CD4-positive, CD25-positive, alpha-beta regulatory T cell (primary cell): ENCODE results near the gene ODAPH. TPM values are rescaled to one million over a fixed set of nuclear protein-coding genes. Genes with fewer than 3 reads are reported as not detected.
"Not testable (repeated sequence)": the region's sequence is repeated elsewhere in the genome, so short reads cannot be mapped to it uniquely, and the experiment has no call there.

Experiments
- ATAC-seq, 2 donors: fragments of 150-1000 bp; cut with Tn5 transposase; one replicate each; pipeline ENCODE4 v1.10.0; 2021; ENCODE audit warnings: low read depth in 2 of 2, moderate number of reproducible peaks in 2 of 2, moderate library complexity in 1 of 2
- DNase-seq, 3 donors: peaks; one replicate each; pipeline versions ENCODE4 v3.0.0 to v3.0.0-alpha.2; 2012 to 2022; ENCODE audit warnings: mixed read lengths in 1 of 3
- H3K27ac ChIP-seq: one replicate; pipeline ENCODE4 v1.7.0; 2013; ENCODE audit warnings: mild to moderate bottlenecking, low read length; ENCODE audit not compliant: insufficient read depth, poor library complexity, severe bottlenecking
- H3K27me3 ChIP-seq: one replicate; pipeline ENCODE4 v1.7.0; 2013; ENCODE audit warnings: low read length; ENCODE audit not compliant: control insufficient read depth, insufficient read depth
- H3K36me3 ChIP-seq: one replicate; pipeline ENCODE4 v1.7.0; 2013; ENCODE audit warnings: mild to moderate bottlenecking, low read length, moderate library complexity; ENCODE audit not compliant: control insufficient read depth, insufficient read depth
- H3K4me1 ChIP-seq: 2 replicates; pipeline ENCODE4 v1.7.0; 2013; ENCODE audit warnings: mild to moderate bottlenecking, low read length; ENCODE audit not compliant: insufficient read depth, control insufficient read depth, poor library complexity, severe bottlenecking
- H3K4me3 ChIP-seq: one replicate; pipeline ENCODE4 v1.7.0; 2013; ENCODE audit warnings: low read depth, mild to moderate bottlenecking, low read length, moderate library complexity
- H3K9me3 ChIP-seq, 2 experiments: 1 replicate in 1 of 2; 2 replicates in 1 of 2; pipeline ENCODE4 v1.7.0; 2013; ENCODE audit warnings: low read length in 2 of 2, mild to moderate bottlenecking in 1 of 2, moderate library complexity in 1 of 2; ENCODE audit not compliant: control insufficient read depth in 2 of 2
- H3K27ac Mint-ChIP-seq, 3 donors: one replicate each; pipeline ENCODE4 v1.8.0; 2020 to 2022; ENCODE audit warnings: mild to moderate bottlenecking in 3 of 3, mixed read lengths in 3 of 3, moderate library complexity in 2 of 3
- H3K27me3 Mint-ChIP-seq: one replicate; pipeline ENCODE4 v1.8.0; 2022; ENCODE audit warnings: mild to moderate bottlenecking, mixed read lengths
- H3K36me3 Mint-ChIP-seq: one replicate; pipeline ENCODE4 v1.8.0; 2020; ENCODE audit warnings: mixed read lengths
- H3K4me1 Mint-ChIP-seq, 4 donors: one replicate each; pipeline ENCODE4 v1.8.0; 2020 to 2022; ENCODE audit warnings: mixed read lengths in 4 of 4, mild to moderate bottlenecking in 1 of 4
- H3K4me3 Mint-ChIP-seq, 4 donors: one replicate each; pipeline ENCODE4 v1.8.0; 2020 to 2022; ENCODE audit warnings: mild to moderate bottlenecking in 4 of 4, mixed read lengths in 4 of 4, moderate library complexity in 3 of 4
- H3K9me3 Mint-ChIP-seq, 7 donors: one replicate each; pipeline ENCODE4 v1.8.0; 2020 to 2022; ENCODE audit warnings: mixed read lengths in 7 of 7, mild to moderate bottlenecking in 3 of 7, moderate library complexity in 2 of 7
- polyA plus RNA-seq, 4 donors: library from polyadenylated mRNA; unstranded; fragments of 300-500 nt; fragmentation: Illumina TruSeq; gene quantifications; one replicate each; pipeline ENCODE4 v1.2.3, GENCODE V29; 2021
- total RNA-seq: library from RNA; stranded (reverse); gene quantifications from one replicate; pipeline ENCODE4 v1.2.3, GENCODE V29; 2022

ODAPH gene, protein sequence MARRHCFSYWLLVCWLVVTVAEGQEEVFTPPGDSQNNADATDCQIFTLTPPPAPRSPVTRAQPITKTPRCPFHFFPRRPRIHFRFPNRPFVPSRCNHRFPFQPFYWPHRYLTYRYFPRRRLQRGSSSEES
- total RNA-seq (not detected), polyA plus RNA-seq (not detected)

DNA sequence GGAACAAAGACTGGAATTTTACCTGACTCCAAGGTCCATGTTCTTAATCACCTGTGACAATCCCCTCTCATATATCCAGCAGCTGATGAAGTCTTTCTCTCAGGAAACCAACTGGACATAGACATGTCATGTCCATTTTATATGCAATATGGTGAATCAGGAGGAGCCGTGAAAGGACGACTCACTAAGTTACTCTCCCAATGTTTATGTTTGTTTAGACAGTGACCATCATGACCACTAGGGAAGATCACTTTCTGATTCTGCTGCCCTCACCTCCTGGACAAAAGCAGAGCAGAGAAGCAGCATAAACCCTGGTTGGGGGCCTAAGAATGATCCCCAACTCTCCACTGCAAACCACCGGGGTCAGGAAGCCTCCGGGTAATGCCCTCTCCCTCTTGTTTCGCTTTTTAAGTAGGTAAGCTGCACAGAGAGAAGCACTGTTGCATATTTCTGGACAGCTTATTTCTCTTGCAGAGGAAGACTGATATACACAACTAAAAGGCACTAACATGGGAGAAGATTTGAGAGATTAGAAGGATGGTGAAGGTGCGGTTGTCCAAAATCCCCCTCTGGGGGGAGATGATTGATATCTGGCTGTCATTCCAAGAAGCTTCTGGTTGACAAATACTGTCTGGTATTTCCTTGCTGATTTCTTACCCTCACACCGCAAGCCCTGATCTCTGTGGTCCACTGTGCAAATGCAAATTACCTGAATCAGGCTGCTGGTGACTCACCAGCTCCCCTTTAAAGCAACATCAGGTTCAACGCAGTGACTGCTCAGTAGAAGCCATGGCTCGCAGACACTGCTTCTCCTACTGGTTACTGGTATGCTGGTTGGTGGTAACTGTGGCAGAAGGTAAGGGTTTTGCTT, at the start of gene ODAPH:
Gene ODAPH, plus strand, starts transcription at position 773 of the 871 bp plus-strand sequence. Its CDS starts 17 bp downstream, at position 790.
- no peak within 1 kb of the TSS for H3K4me3 ChIP-seq
- peak in 1 of 3 donors; percentile 29 for DNase-seq
- no peaks in the 10 kb centered on the region for H3K9me3 ChIP-seq
- H3K27me3 ChIP-seq = peaks cover 5% of the 10 kb centered on the region
- peaks cover 0 to 5% (median 1%) of the 10 kb centered on the region in 4 donors for H3K4me1 Mint-ChIP-seq
- H3K9me3 Mint-ChIP-seq = no peaks in the 10 kb centered on the region
- H3K36me3 Mint-ChIP-seq = no peaks in the 10 kb centered on the region
- no peaks in the 10 kb centered on the region for H3K4me1 ChIP-seq
- no peaks in the 10 kb centered on the region for H3K36me3 ChIP-seq
- H3K27me3 Mint-ChIP-seq = peaks cover 44% of the 10 kb centered on the region
- H3K4me3 Mint-ChIP-seq = no peak within 1 kb of the TSS
- ATAC-seq = peak; percentile 67 to 77
- no peak within 1 kb of the TSS for H3K27ac ChIP-seq
- H3K27ac Mint-ChIP-seq = no peak within 1 kb of the TSS

DNA sequence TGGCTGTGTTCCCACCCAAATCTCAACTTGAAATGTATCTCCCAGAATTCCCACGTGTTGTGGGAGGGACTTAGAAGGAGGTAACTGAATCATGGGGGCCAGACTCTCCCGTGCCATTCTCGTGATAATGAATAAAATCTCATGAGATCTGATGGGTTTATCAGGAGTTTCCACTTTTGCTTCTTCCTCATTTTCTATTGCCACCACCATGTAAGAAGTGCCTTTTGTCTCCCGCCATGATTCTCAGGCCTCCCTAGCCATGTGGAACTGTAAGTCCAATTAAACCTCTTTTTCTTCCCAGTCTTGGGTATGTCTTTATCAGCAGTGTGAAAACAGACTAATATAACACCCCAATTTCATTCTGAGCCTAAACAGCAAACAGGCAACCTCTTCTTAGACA, 46.3 kb upstream of the ODAPH start:
- H3K27ac ChIP-seq, DNase-seq, H3K27me3 ChIP-seq, ATAC-seq, H3K9me3 ChIP-seq, H3K27me3 Mint-ChIP-seq, H3K9me3 Mint-ChIP-seq: not testable (repeated sequence)
- H3K4me3 ChIP-seq = peak overlapping the region; percentile 45
- peak overlapping the region in 2 of 4 donors; percentile 40 to 62 for H3K4me3 Mint-ChIP-seq
- peaks cover 54% of the 10 kb centered on the region for H3K4me1 ChIP-seq
- peaks cover 35 to 44% (median 39%) of the 10 kb centered on the region in 4 donors for H3K4me1 Mint-ChIP-seq
- peaks cover 24% of the 10 kb centered on the region for H3K36me3 Mint-ChIP-seq
- peak overlapping the region; percentile 20 to 70 (median 39) for H3K27ac Mint-ChIP-seq
- H3K36me3 ChIP-seq = peaks cover 29% of the 10 kb centered on the region

GRCh38 chr4:75511841-75512240, 44.0 kb upstream of the ODAPH start:
- Histone ChIP-seq H3K27ac (peak overlapping the region; percentile 99), H3K4me3 (peak overlapping the region; percentile 100), H3K27me3 (no peaks in the 10 kb centered on the region), H3K9me3 (no peaks in the 10 kb centered on the region), H3K4me1 (peaks cover 70% of the 10 kb centered on the region), H3K36me3 (peaks cover 7% of the 10 kb centered on the region)
- Mint-ChIP-seq H3K4me1 (peaks cover 33 to 48% (median 40%) of the 10 kb centered on the region in 4 donors), H3K9me3 (no peaks in the 10 kb centered on the region), H3K27me3 (no peaks in the 10 kb centered on the region), H3K27ac (no peak overlapping the region), H3K4me3 (no peak overlapping the region), H3K36me3 (peaks cover 9% of the 10 kb centered on the region)
- DNase-seq = no peak
- ATAC-seq = no peak

- Mint-ChIP-seq H3K9me3 (no peaks in the 10 kb centered on the region), H3K27me3 (no peaks in the 10 kb centered on the region), H3K4me1 (peaks cover 27 to 52% (median 42%) of the 10 kb centered on the region in 4 donors), H3K36me3 (peaks cover 7% of the 10 kb centered on the region), H3K27ac (no peak overlapping the region), H3K4me3 (peak overlapping the region in 1 of 4 donors; percentile 97)
- H3K36me3 ChIP-seq = peaks cover 10% of the 10 kb centered on the region
- peak overlapping the region; percentile 99 for H3K27ac ChIP-seq
- no peaks in the 10 kb centered on the region for H3K9me3 ChIP-seq
- DNase-seq = peak in 1 of 3 donors; percentile 35
- H3K4me3 ChIP-seq = peak overlapping the region; percentile 100
- H3K27me3 ChIP-seq = no peaks in the 10 kb centered on the region
- H3K4me1 ChIP-seq = peaks cover 74% of the 10 kb centered on the region
- ATAC-seq = no peak
These were observed 43.3 kb upstream of the ODAPH start for GRCh38 chr4:75512386-75513211.

DNA sequence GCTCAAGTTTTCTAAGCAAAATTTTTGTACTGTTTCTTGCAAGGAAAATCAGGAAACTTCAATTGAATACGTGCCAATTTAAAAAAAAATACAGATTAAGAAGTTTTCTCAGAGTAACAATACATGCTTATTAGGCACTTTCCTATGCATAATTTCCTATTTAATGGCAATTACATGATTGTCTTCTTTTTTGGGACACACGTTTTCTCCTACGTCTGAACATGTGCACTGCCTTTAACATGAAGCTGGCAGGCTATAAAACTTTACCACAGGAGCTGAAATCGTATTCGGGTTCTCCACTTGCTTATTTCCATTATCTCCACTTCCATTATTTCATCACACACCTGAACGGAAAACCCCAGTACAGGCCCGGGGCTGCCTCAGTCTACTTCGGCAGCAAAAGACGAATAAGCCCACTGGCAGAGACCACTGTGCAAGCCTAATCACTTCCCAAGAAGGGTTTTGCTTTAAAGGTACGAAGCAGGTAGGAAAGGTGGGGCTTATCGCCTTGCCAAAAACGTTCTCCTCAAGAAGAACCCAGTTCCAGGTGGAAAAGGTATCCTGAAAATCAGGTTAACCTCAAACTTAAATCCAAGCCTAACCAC, 42.2 kb upstream of the ODAPH start:
- Mint-ChIP-seq H3K27ac (peak overlapping the region in 2 of 3 donors; percentile 99 to 100), H3K9me3 (no peaks in the 10 kb centered on the region), H3K27me3 (no peaks in the 10 kb centered on the region), H3K4me3 (peak overlapping the region in 1 of 4 donors; percentile 97), H3K4me1 (peaks cover 30 to 59% (median 47%) of the 10 kb centered on the region in 4 donors), H3K36me3 (peaks cover 10% of the 10 kb centered on the region)
- peaks cover 14% of the 10 kb centered on the region for H3K36me3 ChIP-seq
- H3K4me3 ChIP-seq = peak overlapping the region; percentile 100
- DNase-seq = no peak
- ATAC-seq = no peak
- H3K27ac ChIP-seq = peak overlapping the region; percentile 99
- H3K9me3 ChIP-seq = no peaks in the 10 kb centered on the region
- no peaks in the 10 kb centered on the region for H3K27me3 ChIP-seq
- peaks cover 74% of the 10 kb centered on the region for H3K4me1 ChIP-seq

- ATAC-seq = peak; percentile 88
- peak within 1 kb of the TSS; percentile 100 for H3K4me3 ChIP-seq
- no peaks in the 10 kb centered on the region for H3K27me3 Mint-ChIP-seq
- no peaks in the 10 kb centered on the region for H3K27me3 ChIP-seq
- H3K9me3 Mint-ChIP-seq = no peaks in the 10 kb centered on the region
- H3K9me3 ChIP-seq = no peaks in the 10 kb centered on the region
- peaks cover 68% of the 10 kb centered on the region for H3K4me1 ChIP-seq
- DNase-seq = peak; percentile 94 to 96 (median 95)
- H3K27ac Mint-ChIP-seq = peak within 1 kb of the TSS in 2 of 3 donors; percentile 99 to 100
- H3K36me3 ChIP-seq = peaks cover 17% of the 10 kb centered on the region
- H3K27ac ChIP-seq = peak within 1 kb of the TSS; percentile 99
- H3K4me1 Mint-ChIP-seq = peaks cover 24 to 60% (median 47%) of the 10 kb centered on the region in 4 donors
- peaks cover 17% of the 10 kb centered on the region for H3K36me3 Mint-ChIP-seq
- peak within 1 kb of the TSS in 1 of 4 donors; percentile 97 for H3K4me3 Mint-ChIP-seq
These were observed 41.5 kb upstream of the ODAPH start, which contains the start of the genes RCHY1 and THAP6 for GRCh38 chr4:75514131-75514948. Gene RCHY1, minus strand, starts transcription at chr4:75514403. Its CDS starts 117 bp downstream, at chr4:75514286. Gene THAP6, plus strand, starts transcription at chr4:75514473. Its CDS starts 980 bp downstream, at chr4:75515453.
